ENCODE data around the gene SLC9A1.

DNA sequence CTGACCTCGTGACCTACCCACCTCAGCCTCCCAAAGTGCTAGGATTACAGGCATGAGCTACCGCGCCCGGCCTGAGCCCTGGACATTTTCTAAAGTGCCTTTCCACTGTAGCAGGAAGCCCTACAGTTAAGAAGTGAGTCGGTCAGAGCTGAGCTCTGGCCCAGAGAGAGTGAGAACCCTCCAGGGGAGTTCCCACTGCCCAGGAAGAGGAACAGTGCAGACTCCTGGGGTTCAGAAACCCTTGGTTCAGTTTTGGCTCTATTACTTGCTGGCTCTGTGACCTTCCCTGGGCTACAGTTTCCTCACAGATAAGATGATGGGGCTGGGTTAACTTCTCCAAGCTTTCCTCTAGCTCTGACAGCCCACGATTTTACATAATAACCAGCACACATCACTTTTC lies 20.9 kb downstream of the SLC9A1 start:
- TF ChIP-seq, protein P1, sequence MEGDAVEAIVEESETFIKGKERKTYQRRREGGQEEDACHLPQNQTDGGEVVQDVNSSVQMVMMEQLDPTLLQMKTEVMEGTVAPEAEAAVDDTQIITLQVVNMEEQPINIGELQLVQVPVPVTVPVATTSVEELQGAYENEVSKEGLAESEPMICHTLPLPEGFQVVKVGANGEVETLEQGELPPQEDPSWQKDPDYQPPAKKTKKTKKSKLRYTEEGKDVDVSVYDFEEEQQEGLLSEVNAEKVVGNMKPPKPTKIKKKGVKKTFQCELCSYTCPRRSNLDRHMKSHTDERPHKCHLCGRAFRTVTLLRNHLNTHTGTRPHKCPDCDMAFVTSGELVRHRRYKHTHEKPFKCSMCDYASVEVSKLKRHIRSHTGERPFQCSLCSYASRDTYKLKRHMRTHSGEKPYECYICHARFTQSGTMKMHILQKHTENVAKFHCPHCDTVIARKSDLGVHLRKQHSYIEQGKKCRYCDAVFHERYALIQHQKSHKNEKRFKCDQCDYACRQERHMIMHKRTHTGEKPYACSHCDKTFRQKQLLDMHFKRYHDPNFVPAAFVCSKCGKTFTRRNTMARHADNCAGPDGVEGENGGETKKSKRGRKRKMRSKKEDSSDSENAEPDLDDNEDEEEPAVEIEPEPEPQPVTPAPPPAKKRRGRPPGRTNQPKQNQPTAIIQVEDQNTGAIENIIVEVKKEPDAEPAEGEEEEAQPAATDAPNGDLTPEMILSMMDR (IDR thresholded peaks at IDR 0.05): no peak
- TF ChIP-seq POLR2A (IDR thresholded peaks at IDR 0.05): no peak

Measured in breast epithelium (tissue), 3 donors.